Measurements from ENCODE around the gene PCDHA11.

DNA sequence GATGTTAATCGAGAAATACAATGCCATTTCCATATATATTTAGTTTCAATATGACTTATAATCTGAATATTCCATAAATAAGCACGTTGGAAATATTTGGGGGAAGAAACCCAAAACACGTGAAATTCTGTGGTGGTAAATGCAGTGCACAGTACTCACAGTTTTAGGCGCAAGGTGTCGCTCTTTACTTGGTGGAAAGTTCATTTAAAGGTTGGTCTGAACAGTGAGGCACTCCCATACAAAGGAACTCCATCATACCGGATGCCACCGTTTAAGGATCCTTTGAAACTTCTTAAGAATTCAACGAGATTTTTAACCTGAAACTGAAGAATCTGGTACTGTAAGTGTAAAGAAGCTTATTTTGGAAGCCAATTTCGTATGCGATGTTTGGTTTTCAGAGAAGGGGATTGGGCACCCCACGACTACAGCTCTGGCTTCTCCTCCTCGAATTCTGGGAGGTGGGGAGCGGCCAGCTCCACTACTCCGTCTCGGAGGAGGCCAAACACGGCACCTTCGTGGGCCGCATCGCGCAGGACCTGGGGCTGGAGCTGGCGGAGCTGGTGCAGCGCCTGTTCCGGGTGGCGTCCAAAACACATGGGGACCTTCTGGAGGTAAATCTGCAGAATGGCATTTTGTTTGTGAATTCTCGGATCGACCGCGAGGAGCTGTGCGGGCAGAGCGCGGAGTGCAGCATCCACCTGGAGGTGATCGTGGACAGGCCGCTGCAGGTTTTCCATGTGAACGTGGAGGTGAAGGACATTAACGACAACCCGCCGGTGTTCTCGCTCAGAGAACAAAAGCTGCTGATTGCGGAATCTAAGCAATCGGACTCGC, at the start of gene PCDHA11:
- TF ChIP-seq, protein P1, sequence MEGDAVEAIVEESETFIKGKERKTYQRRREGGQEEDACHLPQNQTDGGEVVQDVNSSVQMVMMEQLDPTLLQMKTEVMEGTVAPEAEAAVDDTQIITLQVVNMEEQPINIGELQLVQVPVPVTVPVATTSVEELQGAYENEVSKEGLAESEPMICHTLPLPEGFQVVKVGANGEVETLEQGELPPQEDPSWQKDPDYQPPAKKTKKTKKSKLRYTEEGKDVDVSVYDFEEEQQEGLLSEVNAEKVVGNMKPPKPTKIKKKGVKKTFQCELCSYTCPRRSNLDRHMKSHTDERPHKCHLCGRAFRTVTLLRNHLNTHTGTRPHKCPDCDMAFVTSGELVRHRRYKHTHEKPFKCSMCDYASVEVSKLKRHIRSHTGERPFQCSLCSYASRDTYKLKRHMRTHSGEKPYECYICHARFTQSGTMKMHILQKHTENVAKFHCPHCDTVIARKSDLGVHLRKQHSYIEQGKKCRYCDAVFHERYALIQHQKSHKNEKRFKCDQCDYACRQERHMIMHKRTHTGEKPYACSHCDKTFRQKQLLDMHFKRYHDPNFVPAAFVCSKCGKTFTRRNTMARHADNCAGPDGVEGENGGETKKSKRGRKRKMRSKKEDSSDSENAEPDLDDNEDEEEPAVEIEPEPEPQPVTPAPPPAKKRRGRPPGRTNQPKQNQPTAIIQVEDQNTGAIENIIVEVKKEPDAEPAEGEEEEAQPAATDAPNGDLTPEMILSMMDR (IDR thresholded peaks at IDR 0.05) = peak; percentile 57
- TF ChIP-seq EZH2phosphoT487 (IDR thresholded peaks at IDR 0.05) = no peak
